Kidney epithelial cell (primary cell): ENCODE results near the gene RPTOR. TPM values are rescaled to one million over a fixed set of nuclear protein-coding genes. Genes with fewer than 3 reads are reported as not detected.

Experiments
- DNase-seq: peaks from one replicate; pipeline ENCODE4 v3.0.0-alpha.2; 2010; ENCODE audit warnings: low read depth
- H3K27me3 ChIP-seq: 2 replicates; pipeline ENCODE4 v1.6.0; 2011; ENCODE audit warnings: low read length; ENCODE audit not compliant: control insufficient read depth, insufficient read depth
- H3K36me3 ChIP-seq: 2 replicates; pipeline ENCODE4 v1.5.1; 2011; ENCODE audit warnings: low read length; ENCODE audit not compliant: control insufficient read depth, insufficient read depth
- H3K4me3 ChIP-seq: 2 replicates; pipeline ENCODE4 v1.5.1; 2011; ENCODE audit warnings: low read depth, mild to moderate bottlenecking, control low read depth, low read length
- total RNA-seq: library from RNA; depleted of rRNA; stranded (reverse); fragments of >200 nt; gene quantifications from 2 replicates; pipeline ENCODE4 v1.2.3, GENCODE V29; 2015
- TF ChIP-seq, protein P1 (sequence below): IDR thresholded peaks from 2 replicates; pipeline ENCODE4 v1.5.1; 2011; ENCODE audit warnings: mild to moderate bottlenecking, moderate library complexity, low read length, control low read depth, inconsistent platforms; ENCODE audit not compliant: insufficient read depth, poor library complexity, severe bottlenecking

Gene RPTOR
- total RNA-seq, 1 donor from 2014 or later, result 22.7 TPM

DNA sequence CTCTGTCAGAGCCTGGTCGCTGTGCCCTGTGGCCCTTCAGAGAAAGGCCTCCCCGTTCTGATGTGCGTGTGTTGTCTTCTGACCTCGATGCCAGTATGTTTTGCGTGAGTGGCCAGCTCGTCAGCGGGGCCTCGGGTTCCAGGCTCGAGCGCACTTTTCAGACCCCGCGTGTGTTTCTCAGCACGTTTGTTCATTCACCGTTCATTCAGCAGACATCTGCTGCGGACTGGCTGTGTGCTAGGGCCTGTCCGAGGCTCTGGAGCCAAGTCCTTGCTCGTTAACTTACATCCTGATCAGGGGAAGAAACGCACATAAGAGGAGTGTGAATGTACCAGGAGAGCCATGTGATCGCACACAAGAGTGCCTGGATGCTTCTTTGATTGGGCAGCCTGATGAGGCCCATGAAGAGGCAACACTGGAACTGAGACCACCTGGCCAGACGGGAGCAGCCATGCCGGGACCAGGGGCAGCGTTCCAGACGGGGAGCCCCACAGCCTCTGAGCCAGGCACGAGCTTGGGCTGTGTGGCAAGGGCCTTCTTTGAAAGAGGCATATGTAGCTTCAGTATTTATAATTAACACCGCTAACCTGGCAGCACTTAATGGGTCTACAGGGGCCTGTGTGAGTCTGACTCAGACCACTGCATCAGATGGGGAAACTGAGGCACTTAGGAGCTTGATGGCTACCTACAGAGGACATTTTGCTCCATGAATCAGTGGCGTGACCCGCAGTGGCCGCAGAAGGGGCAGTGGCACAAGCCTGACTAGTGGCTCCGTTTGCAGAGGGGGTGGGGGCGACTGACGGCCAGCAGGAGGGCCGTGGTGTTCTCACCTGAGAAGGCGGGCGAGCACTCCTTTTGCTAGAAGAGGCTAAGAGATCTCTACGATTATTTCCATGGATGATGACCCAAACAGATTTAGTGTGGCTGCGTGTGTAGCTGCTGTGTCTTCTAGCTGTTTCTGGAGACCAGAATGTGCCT lies 259.1 kb downstream of the RPTOR start:
- Histone ChIP-seq H3K36me3 (no peaks in the 10 kb centered on the region), H3K27me3 (no peaks in the 10 kb centered on the region), H3K4me3 (no peak overlapping the region)
- no peak for DNase-seq
- TF ChIP-seq, protein P1, sequence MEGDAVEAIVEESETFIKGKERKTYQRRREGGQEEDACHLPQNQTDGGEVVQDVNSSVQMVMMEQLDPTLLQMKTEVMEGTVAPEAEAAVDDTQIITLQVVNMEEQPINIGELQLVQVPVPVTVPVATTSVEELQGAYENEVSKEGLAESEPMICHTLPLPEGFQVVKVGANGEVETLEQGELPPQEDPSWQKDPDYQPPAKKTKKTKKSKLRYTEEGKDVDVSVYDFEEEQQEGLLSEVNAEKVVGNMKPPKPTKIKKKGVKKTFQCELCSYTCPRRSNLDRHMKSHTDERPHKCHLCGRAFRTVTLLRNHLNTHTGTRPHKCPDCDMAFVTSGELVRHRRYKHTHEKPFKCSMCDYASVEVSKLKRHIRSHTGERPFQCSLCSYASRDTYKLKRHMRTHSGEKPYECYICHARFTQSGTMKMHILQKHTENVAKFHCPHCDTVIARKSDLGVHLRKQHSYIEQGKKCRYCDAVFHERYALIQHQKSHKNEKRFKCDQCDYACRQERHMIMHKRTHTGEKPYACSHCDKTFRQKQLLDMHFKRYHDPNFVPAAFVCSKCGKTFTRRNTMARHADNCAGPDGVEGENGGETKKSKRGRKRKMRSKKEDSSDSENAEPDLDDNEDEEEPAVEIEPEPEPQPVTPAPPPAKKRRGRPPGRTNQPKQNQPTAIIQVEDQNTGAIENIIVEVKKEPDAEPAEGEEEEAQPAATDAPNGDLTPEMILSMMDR, result no peak

DNA sequence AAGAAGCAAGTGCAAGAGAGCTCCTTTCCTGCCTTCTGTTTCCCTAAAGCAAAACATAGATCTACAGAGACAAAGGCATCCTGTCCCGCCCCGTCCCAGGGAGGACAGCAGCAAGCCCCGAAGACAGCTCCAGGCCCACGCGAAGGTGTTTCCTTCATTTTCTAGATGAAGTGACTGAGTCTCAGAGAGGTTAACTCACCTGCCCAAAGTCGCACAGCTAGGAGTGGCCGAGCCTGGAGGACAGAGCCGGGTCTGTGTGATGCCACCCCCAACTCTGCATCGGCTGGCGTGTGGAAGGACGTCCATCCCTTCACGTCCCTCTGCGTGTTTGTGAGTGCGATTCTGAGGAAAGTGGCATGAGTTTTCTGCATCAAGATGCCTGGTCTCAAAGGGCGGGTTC lies 259.8 kb downstream of the RPTOR start:
- Histone ChIP-seq H3K27me3 (no peaks in the 10 kb centered on the region), H3K4me3 (no peak overlapping the region), H3K36me3 (no peaks in the 10 kb centered on the region)
- no peak for DNase-seq
- TF ChIP-seq, protein P1, result no peak

DNA sequence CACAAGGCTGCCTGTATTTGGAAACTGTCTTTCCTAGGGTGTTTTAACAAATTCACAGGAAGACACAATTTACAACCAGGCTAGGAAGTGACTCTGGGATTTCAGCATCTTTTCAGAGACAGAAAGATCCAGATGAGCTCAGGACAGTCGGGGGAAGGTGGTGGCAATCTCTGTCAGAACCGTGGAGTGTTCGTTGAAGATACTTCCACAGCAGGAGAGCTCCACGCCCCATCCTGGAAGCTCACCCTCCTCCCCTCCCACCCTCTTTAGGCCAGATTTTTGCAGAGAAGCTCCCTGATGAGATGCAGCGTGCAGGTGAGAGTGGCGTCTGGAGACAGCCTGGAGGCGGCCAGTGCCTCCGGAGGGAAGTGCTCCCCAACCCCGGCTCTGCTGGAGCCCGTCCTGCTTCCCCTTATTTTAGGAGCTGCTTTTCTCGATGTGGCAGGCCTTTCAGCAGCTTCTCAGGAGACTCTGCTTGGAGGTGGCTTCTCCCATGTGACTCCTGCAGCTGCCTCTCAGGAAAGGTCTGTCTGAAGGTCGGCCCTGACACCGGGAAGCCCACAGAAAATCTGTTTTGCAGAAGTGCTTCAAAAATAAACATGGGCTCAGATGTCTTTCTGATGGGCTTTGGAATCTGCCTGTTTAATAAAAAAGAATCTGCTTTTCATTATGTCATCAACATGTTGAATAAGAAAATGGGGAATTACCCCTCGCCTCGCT lies 260.6 kb downstream of the RPTOR start:
- no peak overlapping the region for H3K4me3 ChIP-seq
- no peaks in the 10 kb centered on the region for H3K36me3 ChIP-seq

DNA sequence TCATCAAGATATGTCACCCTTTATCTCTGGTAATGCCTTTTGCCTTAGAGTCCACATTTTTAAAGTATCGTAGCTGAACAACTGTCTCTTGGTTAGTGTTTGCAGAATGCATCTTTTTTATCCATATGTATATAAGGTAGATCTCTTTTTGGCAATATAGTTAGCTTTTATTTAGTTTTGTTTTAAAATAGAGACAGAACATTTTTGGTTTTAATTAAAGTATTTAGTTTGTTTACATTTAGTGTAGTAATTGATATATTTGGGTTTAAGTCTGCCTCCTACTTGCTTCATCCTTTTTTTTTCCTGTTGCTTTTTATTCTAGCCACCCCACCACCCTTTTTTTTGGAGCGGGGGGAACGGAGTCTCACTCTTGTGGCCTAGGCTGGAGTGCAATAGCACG lies 262.4 kb downstream of the RPTOR start:
- Histone ChIP-seq H3K4me3 (no peak overlapping the region), H3K36me3 (no peaks in the 10 kb centered on the region), H3K27me3 (no peaks in the 10 kb centered on the region)
- no peak for DNase-seq
- TF ChIP-seq, protein P1, result no peak

More for the DNA sequence above, 260.6 kb downstream of the RPTOR start:
- DNase-seq, result no peak
- TF ChIP-seq, protein P1, result no peak
- no peaks in the 10 kb centered on the region for H3K27me3 ChIP-seq

DNA sequence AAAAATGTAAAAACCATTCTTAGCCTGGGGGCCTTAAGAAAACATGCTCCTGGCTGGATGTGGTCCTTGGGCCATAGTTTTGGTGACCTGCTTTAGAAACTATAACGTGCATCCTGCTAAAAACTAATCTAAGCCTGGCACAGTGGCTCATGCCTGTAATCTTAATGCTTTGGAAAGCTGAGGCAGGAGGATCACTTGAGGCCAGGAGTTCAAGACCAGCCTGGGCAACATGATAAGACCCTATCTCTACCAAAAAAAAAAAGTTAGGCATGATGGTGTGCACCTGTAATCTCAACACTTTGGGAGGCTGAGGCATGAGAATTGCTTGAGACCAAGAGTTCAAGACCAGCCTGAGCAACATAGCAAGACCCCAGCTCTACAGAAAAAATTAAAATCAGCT lies 263.2 kb downstream of the RPTOR start:
- no peak for DNase-seq
- TF ChIP-seq, protein P1, result no peak
- Histone ChIP-seq H3K27me3 (no peaks in the 10 kb centered on the region), H3K36me3 (no peaks in the 10 kb centered on the region), H3K4me3 (no peak overlapping the region)
